ENCODE data around the gene FYB2.

GRCh38 chr1:56799605-56800400 is 19.4 kb downstream of the FYB2 start:
- TF ChIP-seq, protein P1, sequence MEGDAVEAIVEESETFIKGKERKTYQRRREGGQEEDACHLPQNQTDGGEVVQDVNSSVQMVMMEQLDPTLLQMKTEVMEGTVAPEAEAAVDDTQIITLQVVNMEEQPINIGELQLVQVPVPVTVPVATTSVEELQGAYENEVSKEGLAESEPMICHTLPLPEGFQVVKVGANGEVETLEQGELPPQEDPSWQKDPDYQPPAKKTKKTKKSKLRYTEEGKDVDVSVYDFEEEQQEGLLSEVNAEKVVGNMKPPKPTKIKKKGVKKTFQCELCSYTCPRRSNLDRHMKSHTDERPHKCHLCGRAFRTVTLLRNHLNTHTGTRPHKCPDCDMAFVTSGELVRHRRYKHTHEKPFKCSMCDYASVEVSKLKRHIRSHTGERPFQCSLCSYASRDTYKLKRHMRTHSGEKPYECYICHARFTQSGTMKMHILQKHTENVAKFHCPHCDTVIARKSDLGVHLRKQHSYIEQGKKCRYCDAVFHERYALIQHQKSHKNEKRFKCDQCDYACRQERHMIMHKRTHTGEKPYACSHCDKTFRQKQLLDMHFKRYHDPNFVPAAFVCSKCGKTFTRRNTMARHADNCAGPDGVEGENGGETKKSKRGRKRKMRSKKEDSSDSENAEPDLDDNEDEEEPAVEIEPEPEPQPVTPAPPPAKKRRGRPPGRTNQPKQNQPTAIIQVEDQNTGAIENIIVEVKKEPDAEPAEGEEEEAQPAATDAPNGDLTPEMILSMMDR (IDR thresholded peaks at IDR 0.05): no peak
- TF ChIP-seq POLR2A (IDR thresholded peaks at IDR 0.05; ENCODE audit: low read depth): no peak

Measured in esophagus muscularis mucosa (tissue), 3 donors.